ENCODE data around the gene TMA7B. TPM values are rescaled to one million over a fixed set of nuclear protein-coding genes. Genes with fewer than 3 reads are reported as not detected.

Gene TMA7B
- polyA plus RNA-seq, 1 of the 3 experiments (the other 2 are of a cell fraction): not detected

- no peaks in the 10 kb centered on the region for H3K27me3 ChIP-seq (ENCODE audit: insufficient read depth)
- CTCF ChIA-PET: interaction anchor here (0.7 kb wide), 1 partner anchor 92 kb away, joined by 4 read pairs; no protein-coding TSS in a partner anchor
- H3K4me2 ChIP-seq: no peak overlapping the region
Observed at GRCh38 chr22:39932918-39933649, 27.1 kb upstream of the TMA7B start.

GRCh38 chr22:39933741-39934140 lies 26.5 kb upstream of the TMA7B start:
- Histone ChIP-seq H3K79me2 (ENCODE audit: insufficient read depth) (no peaks in the 10 kb centered on the region), H3K4me2 (no peak overlapping the region), H3K9me3 (no peaks in the 10 kb centered on the region), H3K9ac (no peak overlapping the region), H3K27me3 (ENCODE audit: insufficient read depth) (no peaks in the 10 kb centered on the region), H3F3A (replicated peaks; ENCODE audit: insufficient read depth) (no peaks in the 10 kb centered on the region), H2AFZ (ENCODE audit: low read depth) (no peak overlapping the region), H4K20me1 (ENCODE audit: insufficient read depth) (no peaks in the 10 kb centered on the region), H3K27ac (ENCODE audit: low read depth in 2 of 2, low read length in 1 of 2) (no peak overlapping the region), H3K9me2 (no peaks in the 10 kb centered on the region), H3K4me3 (ENCODE audit: low read depth in 2 of 2, low read length in 1 of 2) (no peak overlapping the region), H3K4me1 (ENCODE audit: control insufficient read depth in 1 of 2, insufficient read depth in 2 of 2, low read depth in 1 of 2, low read length in 1 of 2) (no peaks in the 10 kb centered on the region), H3K36me3 (replicated peaks in 1 of 2; ENCODE audit: control insufficient read depth in 1 of 2, insufficient read depth in 2 of 2, low read length in 1 of 2) (no peaks in the 10 kb centered on the region)
- POLR2A ChIA-PET: no interaction called here
- WGBS (ENCODE audit: low lambda C conversion rate): 72% methylated on average over 8 of the region's 8 CpGs
- CTCF ChIA-PET: no interaction called here
- DNase-seq: no peak
- TF ChIP-seq REST (IDR thresholded peaks at IDR 0.05; ENCODE audit: low read depth, low read length) (no peak), MAX (IDR thresholded peaks at IDR 0.05; ENCODE audit: low read depth) (no peak), TAF1 (IDR thresholded peaks at IDR 0.05; ENCODE audit: borderline replicate concordance, low read depth, low read length) (no peak), USF1 (IDR thresholded peaks at IDR 0.05; ENCODE audit: borderline replicate concordance, low read depth) (no peak), SMC3 (IDR thresholded peaks at IDR 0.05; ENCODE audit: low read depth, low read length) (no peak), MXI1 (IDR thresholded peaks at IDR 0.05; ENCODE audit: low read depth, low read length) (no peak), USF2 (IDR thresholded peaks at IDR 0.05; ENCODE audit: borderline replicate concordance, low read depth, low read length) (no peak), RXRA (IDR thresholded peaks at IDR 0.05; ENCODE audit: borderline replicate concordance, low read depth) (no peak), RFX5 (IDR thresholded peaks at IDR 0.05; ENCODE audit: low read length) (no peak), ELF1 (IDR thresholded peaks at IDR 0.05) (no peak), RCOR1 (IDR thresholded peaks at IDR 0.05; ENCODE audit: low read length) (no peak), YY1 (IDR thresholded peaks at IDR 0.05; ENCODE audit: low read depth) (no peak)

More at GRCh38 chr22:39932918-39933649, 27.1 kb upstream of the TMA7B start:
- DNase-seq: no peak
- H3K9me2 ChIP-seq: no peaks in the 10 kb centered on the region
- H3K9ac ChIP-seq: no peak overlapping the region
- no peak overlapping the region for H2AFZ ChIP-seq (ENCODE audit: low read depth)
- H3K4me1 ChIP-seq (ENCODE audit: control insufficient read depth in 1 of 2, insufficient read depth in 2 of 2, low read depth in 1 of 2, low read length in 1 of 2): no peaks in the 10 kb centered on the region
- no peak overlapping the region for H3K4me3 ChIP-seq (ENCODE audit: low read depth in 2 of 2, low read length in 1 of 2)
- TF ChIP-seq SMC3 (IDR thresholded peaks at IDR 0.05; ENCODE audit: low read depth, low read length): peak; percentile 6; the same call in 1 of the 2 replicates
- peak; percentile 44 for TF ChIP-seq CTCF (IDR thresholded peaks at IDR 0.05)
- no peak for TF ChIP-seq EP300 (IDR thresholded peaks at IDR 0.05; ENCODE audit: borderline replicate concordance in 1 of 2, low read depth in 1 of 2, low read length in 1 of 2)
- TF ChIP-seq RAD21 (IDR thresholded peaks at IDR 0.05; ENCODE audit: low read length): 0 out of 2 replicates have a peak, but pooled peaks have one; percentile 5
- WGBS (ENCODE audit: low lambda C conversion rate): 82% methylated on average over 5 of the region's 7 CpGs
- no peak overlapping the region for H3K27ac ChIP-seq (ENCODE audit: low read depth in 2 of 2, low read length in 1 of 2)
- no peaks in the 10 kb centered on the region for H3F3A ChIP-seq (replicated peaks; ENCODE audit: insufficient read depth)
- H3K79me2 ChIP-seq (ENCODE audit: insufficient read depth): no peaks in the 10 kb centered on the region
- POLR2A ChIA-PET: no interaction called here
- no peaks in the 10 kb centered on the region for H3K9me3 ChIP-seq
- H3K36me3 ChIP-seq (replicated peaks in 1 of 2; ENCODE audit: control insufficient read depth in 1 of 2, insufficient read depth in 2 of 2, low read length in 1 of 2): no peaks in the 10 kb centered on the region
- no peaks in the 10 kb centered on the region for H4K20me1 ChIP-seq (ENCODE audit: insufficient read depth)
